Astrocyte (in vitro differentiated cells and primary cell): ENCODE measurements around the gene P4HB.

ENCODE experiments used
- CTCF ChIP-seq: IDR thresholded peaks from 2 replicates; pipeline ENCODE4 v1.5.1; 2011; ENCODE audit warnings: low read depth, mild to moderate bottlenecking, inconsistent platforms, low read length, moderate library complexity; ENCODE audit not compliant: insufficient read depth
- EZH2 ChIP-seq: IDR thresholded peaks from 2 replicates; pipeline ENCODE4 v1.6.1; 2012; ENCODE audit warnings: mild to moderate bottlenecking, low read length, inconsistent platforms; ENCODE audit not compliant: insufficient read depth

- TF ChIP-seq CTCF, result no peak
- TF ChIP-seq EZH2, result no peak
Observed at GRCh38 chr17:81903896-81904599, 43.7 kb upstream of the P4HB start.
